Cardiac septum (tissue), 1 donor: Measurements from ENCODE around the gene SYK. TPM values are rescaled to one million over a fixed set of nuclear protein-coding genes. Genes with fewer than 3 reads are reported as not detected.

Source experiments
- DNase-seq: peaks from one replicate; pipeline ENCODE4 v3.0.0-alpha.2; 2020; ENCODE audit warnings: low spot score
- intact Hi-C: fragments of 100-400 bp; cut with DNase I; formaldehyde crosslinking; loops from one replicate; pipeline ENCODE4 v1.14.0; 2022
- total RNA-seq: library from RNA; stranded (reverse); fragmentation: NEBNext Ultra II Directional; extraction: Animal tissue kit (Norgen Biotek cat#: 25700); gene quantifications from one replicate; pipeline ENCODE4 v1.2.1, GENCODE V29; 2021
- donor health status: DM: no; HTN: no; CAD: no.

SYK gene
- total RNA-seq, 1 donor from 2014 or later, result 4.7 TPM

- DNase-seq, result no peak
- intact Hi-C loops, result loop anchor here (5.0 kb wide), 2 partner anchors 507 to 807 kb away; no protein-coding TSS in a partner anchor
These were observed 118.3 kb downstream of the SYK start for GRCh38 chr9:90919883-90920282.

DNA sequence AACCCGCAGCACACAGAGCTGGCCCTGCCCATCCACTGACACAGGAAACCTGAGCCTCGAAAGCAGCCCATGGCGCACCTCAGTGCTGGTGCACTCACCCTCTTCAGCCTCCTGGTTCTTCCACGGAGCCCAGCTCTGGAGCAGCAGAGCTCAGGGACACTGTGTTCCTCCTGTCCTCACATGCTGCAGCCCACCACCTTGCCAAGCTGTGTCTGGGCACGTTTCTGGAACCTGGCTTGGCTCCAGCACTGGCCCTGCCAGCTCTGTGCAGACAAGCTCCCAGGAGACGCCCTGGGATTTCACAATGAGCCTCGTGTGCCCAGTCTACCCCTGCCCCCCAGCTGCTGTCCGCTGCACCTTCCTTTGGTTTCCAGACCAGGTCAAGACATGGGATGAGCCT lies 119.5 kb downstream of the SYK start:
- peak; percentile 88 for DNase-seq
- intact Hi-C loops, result no loop called here

DNA sequence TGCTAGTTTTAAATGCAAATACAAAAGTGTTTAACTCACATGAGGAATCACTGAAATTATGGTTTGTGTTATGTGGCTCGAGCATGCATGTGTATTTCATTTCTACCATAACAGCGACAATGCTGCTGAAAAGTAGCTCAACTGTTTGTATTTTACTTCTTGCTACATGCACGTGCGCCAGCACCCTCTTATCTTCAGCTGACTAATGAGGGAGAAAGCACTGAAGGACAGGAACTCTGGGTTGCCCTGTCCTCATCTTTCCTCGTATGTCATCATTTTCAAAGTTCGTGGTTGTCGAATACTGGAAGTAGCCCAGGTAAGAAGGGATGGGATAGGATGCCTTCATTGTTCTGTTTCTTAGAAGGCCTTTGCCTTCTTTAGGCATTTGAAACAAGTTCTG lies 120.3 kb downstream of the SYK start:
- intact Hi-C loops, result no loop called here
- no peak for DNase-seq

- intact Hi-C loops, result no loop called here
- DNase-seq, result no peak
These were observed 124.1 kb downstream of the SYK start for GRCh38 chr9:90925581-90926257.

- intact Hi-C loops, result no loop called here
- DNase-seq, result no peak
These were observed 125.3 kb downstream of the SYK start for GRCh38 chr9:90926936-90927335.

DNA sequence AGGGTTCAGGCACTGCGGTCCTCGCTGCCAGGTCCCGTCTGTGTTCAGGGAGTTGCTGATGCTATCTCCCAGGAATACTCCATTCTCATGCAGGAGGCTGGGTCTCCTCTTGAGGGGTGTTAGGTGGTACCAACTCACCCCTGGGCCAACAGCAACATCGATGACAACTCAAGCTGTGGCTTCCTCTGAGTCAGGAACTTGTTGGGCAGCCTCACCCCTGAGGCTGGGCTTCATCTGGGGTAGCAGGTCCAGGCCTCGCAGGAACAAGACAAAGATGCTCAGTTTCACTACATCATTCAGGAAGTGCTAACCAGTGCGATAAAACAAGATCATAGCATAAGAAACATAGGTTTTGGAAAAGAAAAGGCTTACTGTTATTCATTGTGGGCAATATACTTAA lies 125.9 kb downstream of the SYK start:
- DNase-seq, result no peak
- intact Hi-C loops, result no loop called here

DNA sequence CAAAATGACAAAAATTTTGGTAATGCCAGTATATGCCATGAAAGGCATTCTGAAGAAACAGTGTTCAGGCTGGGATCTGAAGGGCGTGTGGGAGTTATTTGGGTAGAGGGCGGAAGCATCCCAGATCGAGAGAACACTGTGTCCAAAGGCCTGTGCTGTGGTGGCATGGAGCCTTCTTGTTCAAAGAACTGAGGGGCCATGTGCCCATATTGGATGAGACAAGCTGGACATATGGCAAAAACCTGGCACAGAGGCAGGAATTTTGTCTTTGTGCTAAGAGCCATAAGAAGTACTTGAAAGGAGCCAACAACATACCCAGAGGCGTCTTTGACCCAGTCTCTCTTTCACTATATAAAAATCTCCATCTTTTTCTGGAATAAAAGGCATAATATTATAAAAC lies 128.0 kb downstream of the SYK start:
- DNase-seq, result no peak
- intact Hi-C loops, result no loop called here

DNA sequence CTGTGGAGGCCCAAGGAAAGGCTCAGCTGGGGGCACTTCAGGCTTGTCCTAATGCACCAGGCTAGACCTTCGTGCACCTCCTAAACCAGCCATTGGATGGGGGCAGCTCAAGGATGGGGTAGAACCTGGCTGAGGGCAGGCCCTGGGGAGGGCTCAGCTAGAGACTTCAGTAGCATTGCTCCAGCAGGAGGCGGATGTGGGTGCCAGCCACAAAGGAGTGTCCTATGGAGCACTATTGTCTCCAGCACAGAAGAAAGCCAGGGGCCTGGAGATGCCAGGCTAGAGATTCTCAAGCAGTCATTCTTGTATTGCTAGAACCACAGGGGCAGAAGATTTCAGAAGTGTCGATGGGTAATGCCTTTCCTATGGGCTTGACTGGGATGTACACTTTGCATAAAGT lies 131.8 kb downstream of the SYK start:
- DNase-seq, result no peak
- intact Hi-C loops, result no loop called here

GRCh38 chr9:90939351-90939750 lies 137.7 kb downstream of the SYK start:
- intact Hi-C loops, result no loop called here
- no peak for DNase-seq

- DNase-seq, result no peak
- intact Hi-C loops, result no loop called here
These were observed 138.7 kb downstream of the SYK start for GRCh38 chr9:90940280-90940679.

DNA sequence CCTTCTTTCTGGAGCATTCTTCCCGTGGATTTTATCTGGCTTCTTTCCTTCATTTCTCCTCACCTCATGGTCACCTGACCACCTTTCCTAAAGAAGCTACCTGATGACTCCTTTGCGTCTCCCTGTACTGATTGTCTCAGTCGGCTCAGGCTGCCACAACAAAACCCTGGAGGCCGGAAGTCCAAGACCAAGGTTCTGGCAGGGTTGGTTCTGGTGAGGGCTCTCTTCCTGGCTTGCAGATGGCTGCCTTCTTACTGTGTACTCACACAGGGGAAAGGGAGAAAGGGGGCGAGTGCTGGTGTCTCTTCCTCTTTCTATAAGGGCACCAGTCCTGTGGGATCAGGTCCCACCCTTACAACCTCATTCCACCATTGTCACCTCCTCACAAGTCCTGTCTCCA lies 140.0 kb downstream of the SYK start:
- DNase-seq, result no peak
- intact Hi-C loops, result no loop called here

DNA sequence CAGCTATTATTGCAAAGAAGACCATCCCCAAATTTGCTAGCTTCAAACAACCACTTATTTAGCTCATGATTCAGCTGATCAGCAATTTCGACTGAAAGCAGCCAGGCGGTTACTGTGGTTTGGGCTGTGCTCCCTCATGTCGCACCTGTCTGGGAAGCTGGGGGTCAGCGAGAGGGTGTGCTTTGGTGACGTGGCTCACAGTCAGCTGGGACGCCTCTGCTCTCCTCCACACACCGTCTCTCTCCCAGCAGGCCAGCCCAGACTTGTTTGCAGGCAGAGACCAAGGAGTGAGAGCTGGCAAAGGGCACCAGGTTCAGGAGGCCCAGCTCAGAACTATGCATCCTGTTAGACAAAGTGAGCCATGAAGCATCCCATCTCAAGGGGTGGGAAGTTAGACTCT lies 140.9 kb downstream of the SYK start:
- intact Hi-C loops, result no loop called here
- DNase-seq, result no peak

DNA sequence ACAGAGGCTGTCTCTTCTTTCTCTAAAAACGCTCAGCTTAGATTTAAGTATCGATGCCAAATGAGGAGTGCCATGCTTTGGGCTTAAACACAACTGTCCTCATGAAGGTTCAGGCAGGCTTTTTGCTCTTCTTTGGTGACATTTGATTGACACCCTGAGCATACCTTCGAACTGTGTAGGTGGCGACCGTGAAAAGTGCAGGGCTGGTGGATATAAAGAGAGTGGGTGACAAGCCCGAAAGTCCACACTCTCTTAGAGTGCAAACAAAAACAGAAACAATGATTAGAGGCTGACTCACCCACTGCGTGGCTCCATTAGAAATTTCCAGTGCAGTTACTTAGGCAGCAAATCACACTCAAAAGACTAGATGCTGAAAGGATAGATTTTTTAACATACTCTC lies 141.7 kb downstream of the SYK start:
- intact Hi-C loops, result no loop called here

DNA sequence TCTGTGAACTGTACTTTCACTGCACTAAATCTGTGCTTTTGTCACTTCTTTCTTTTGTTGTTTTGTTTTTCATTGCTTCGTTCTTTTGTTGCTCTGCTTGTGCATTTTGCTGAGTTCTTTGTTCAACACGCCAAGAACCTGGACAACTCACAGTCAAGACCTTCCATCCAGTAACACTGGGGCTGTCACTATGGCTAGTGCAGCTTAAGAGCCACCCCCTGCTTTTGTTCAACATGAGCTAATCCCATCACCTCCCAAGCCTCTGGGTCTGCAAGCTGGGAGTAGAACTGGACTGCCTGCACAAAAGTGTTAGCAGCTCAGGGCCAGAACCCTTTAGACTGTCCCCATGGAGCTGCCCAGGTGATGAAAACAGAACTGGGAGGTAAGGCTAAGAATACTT lies 143.7 kb downstream of the SYK start:
- DNase-seq, result no peak
- intact Hi-C loops, result no loop called here

More for the DNA sequence above, 141.7 kb downstream of the SYK start:
- no peak for DNase-seq

GRCh38 chr9:90946982-90947381 lies 145.4 kb downstream of the SYK start:
- no peak for DNase-seq
- intact Hi-C loops, result no loop called here

Other genes with a start within 250 kb of the SYK start
- gene DIRAS2, start 159.0 kb upstream of the SYK start, total RNA-seq, result 0.16 TPM